Fibroblast of lung (primary cell): ENCODE data around the gene GADL1. TPM values are rescaled to one million over a fixed set of nuclear protein-coding genes. Genes with fewer than 3 reads are reported as not detected.

Source experiments
- DNase-seq, 2 donors: peaks; one replicate each; pipeline versions ENCODE4 v3.0.0 to v3.0.0-alpha.2; 2010; ENCODE audit warnings: low read depth in 2 of 2
- H2AFZ ChIP-seq: 2 replicates; pipeline ENCODE4 v1.5.1; 2012; ENCODE audit warnings: low read length, control low read depth, inconsistent platforms
- H3K27ac ChIP-seq: 2 replicates; pipeline ENCODE4 v1.5.1; 2011; ENCODE audit warnings: low read length, control low read depth; ENCODE audit not compliant: insufficient read depth
- H3K27me3 ChIP-seq: 2 replicates; pipeline ENCODE4 v1.5.1; 2011; ENCODE audit warnings: mild to moderate bottlenecking, low read length; ENCODE audit not compliant: control insufficient read depth, insufficient read depth
- H3K36me3 ChIP-seq: 2 replicates; pipeline ENCODE4 v1.5.1; 2011; ENCODE audit warnings: low read length; ENCODE audit not compliant: control insufficient read depth, insufficient read depth
- H3K4me1 ChIP-seq: 2 replicates; pipeline ENCODE4 v1.5.1; 2011; ENCODE audit warnings: low read length; ENCODE audit not compliant: control insufficient read depth, insufficient read depth; ENCODE audit errors: extremely low read depth
- H3K4me2 ChIP-seq: 2 replicates; pipeline ENCODE4 v1.5.1; 2011; ENCODE audit warnings: low read length, control low read depth; ENCODE audit not compliant: insufficient read depth; ENCODE audit errors: extremely low read depth
- H3K4me3 ChIP-seq, 4 experiments: fragments of 200-600 bp in 1 of 4; sonication (generic) in 1 of 4; replicated peaks in 1 of 4; 2 replicates each; pipeline ENCODE4 v1.5.1; 2011 to 2016; ENCODE audit warnings: low read length in 4 of 4, low read depth in 3 of 4, mild to moderate bottlenecking in 3 of 4, control low read depth in 2 of 4, inconsistent platforms in 1 of 4, mixed read lengths in 1 of 4; ENCODE audit not compliant: insufficient read depth in 1 of 4; ENCODE audit errors: control extremely low read depth in 1 of 4
- H3K79me2 ChIP-seq: 2 replicates; pipeline ENCODE4 v1.5.1; 2012; ENCODE audit warnings: mild to moderate bottlenecking, low read length, inconsistent platforms; ENCODE audit not compliant: control insufficient read depth, insufficient read depth
- H3K9ac ChIP-seq: 2 replicates; pipeline ENCODE4 v1.5.1; 2011; ENCODE audit warnings: mild to moderate bottlenecking, low read length, control low read depth; ENCODE audit not compliant: insufficient read depth
- H3K9me3 ChIP-seq: 2 replicates; pipeline ENCODE4 v1.5.1; 2012; ENCODE audit warnings: low read depth, low read length; ENCODE audit not compliant: control insufficient read depth, insufficient read depth
- H4K20me1 ChIP-seq: 2 replicates; pipeline ENCODE4 v1.5.1; 2011; ENCODE audit warnings: low read length; ENCODE audit not compliant: control insufficient read depth, insufficient read depth; ENCODE audit errors: extremely low read depth
- CTCF ChIP-seq, 2 donors: IDR thresholded peaks in 1 of 2; conservative IDR thresholded peaks in 1 of 2; 1 replicate in 1 of 2; 2 replicates in 1 of 2; pipeline ENCODE4 v1.5.1; 2011 to 2012; ENCODE audit warnings: low read length in 2 of 2, control low read depth in 1 of 2, inconsistent platforms in 1 of 2, low read depth in 1 of 2, mild to moderate bottlenecking in 1 of 2
- EZH2 ChIP-seq: IDR thresholded peaks from 2 replicates; pipeline ENCODE4 v1.5.1; 2012; ENCODE audit warnings: low read length, control low read depth, mild to moderate bottlenecking; ENCODE audit errors: missing control alignments
- polyA plus RNA-seq, 2 donors: library from polyadenylated mRNA; depleted of rRNA in 1 of 2; stranded (reverse) in 1 of 2; unstranded in 1 of 2; fragments of >200 nt; gene quantifications; 2 replicates each; pipeline ENCODE4 v1.2.1, GENCODE V29; 2011 to 2012; ENCODE audit warnings: missing spikeins in 1 of 2
- total RNA-seq: library from RNA; depleted of rRNA; stranded (reverse); fragments of >200 nt; gene quantifications from 2 replicates; pipeline ENCODE4 v1.2.1, GENCODE V29; 2014

GADL1 gene
- total and polyA plus RNA-seq, 2 donors (not counting 1 experiment from before 2014, with no cell fraction given) = 0.18 to 3.6 TPM

GRCh38 chr3:30779686-30780287 is 114.7 kb downstream of the GADL1 start:
- TF ChIP-seq EZH2 = no peak
- peak; percentile 40 to 58 for TF ChIP-seq CTCF (conservative IDR thresholded peaks at IDR 0.05 in 1 of 2, IDR thresholded peaks at IDR 0.05 in 1 of 2; ENCODE audit: low read depth in 1 of 2, low read length in 2 of 2)
- peak in 1 of 2 donors; percentile 47 for DNase-seq
- H4K20me1 ChIP-seq = no peaks in the 10 kb centered on the region
- no peak overlapping the region for H3K4me3 ChIP-seq
- H3K27ac ChIP-seq = no peak overlapping the region
- no peak overlapping the region for H3K4me2 ChIP-seq
- H3K27me3 ChIP-seq = no peaks in the 10 kb centered on the region
- H3K79me2 ChIP-seq = no peaks in the 10 kb centered on the region
- no peaks in the 10 kb centered on the region for H3K9me3 ChIP-seq
- no peak overlapping the region for H3K9ac ChIP-seq
- H2AFZ ChIP-seq = no peak overlapping the region
- no peaks in the 10 kb centered on the region for H3K36me3 ChIP-seq
- no peaks in the 10 kb centered on the region for H3K4me1 ChIP-seq

DNA sequence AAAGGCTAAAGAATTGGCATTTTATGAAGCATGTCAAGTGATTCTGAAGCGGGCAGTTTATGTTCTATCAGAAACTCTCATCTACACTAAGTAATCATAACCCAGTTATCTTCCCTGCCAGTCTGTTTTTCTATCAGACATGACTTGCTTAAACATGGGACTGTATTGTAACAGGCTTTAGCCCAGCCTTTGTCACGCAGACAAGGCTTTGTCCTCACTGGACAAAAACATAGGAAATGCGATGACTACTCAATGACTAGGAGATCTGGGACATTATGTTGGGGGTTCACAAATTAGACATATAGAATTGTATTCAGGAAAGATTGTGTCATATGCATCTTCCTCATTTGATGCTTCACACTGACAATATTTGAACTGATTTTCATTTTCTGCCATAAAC is 115.5 kb downstream of the GADL1 start:
- DNase-seq = no peak
- TF ChIP-seq CTCF (conservative IDR thresholded peaks at IDR 0.05 in 1 of 2, IDR thresholded peaks at IDR 0.05 in 1 of 2; ENCODE audit: low read depth in 1 of 2, low read length in 2 of 2) (no peak), EZH2 (no peak)
- H3K36me3 ChIP-seq = no peaks in the 10 kb centered on the region
- no peaks in the 10 kb centered on the region for H3K27me3 ChIP-seq
- H4K20me1 ChIP-seq = no peaks in the 10 kb centered on the region
- H3K4me1 ChIP-seq = no peaks in the 10 kb centered on the region
- H3K79me2 ChIP-seq = no peaks in the 10 kb centered on the region
- H2AFZ ChIP-seq = no peak overlapping the region
- H3K4me3 ChIP-seq = no peak overlapping the region
- H3K4me2 ChIP-seq = no peak overlapping the region
- no peaks in the 10 kb centered on the region for H3K9me3 ChIP-seq
- no peak overlapping the region for H3K9ac ChIP-seq
- H3K27ac ChIP-seq = no peak overlapping the region

DNA sequence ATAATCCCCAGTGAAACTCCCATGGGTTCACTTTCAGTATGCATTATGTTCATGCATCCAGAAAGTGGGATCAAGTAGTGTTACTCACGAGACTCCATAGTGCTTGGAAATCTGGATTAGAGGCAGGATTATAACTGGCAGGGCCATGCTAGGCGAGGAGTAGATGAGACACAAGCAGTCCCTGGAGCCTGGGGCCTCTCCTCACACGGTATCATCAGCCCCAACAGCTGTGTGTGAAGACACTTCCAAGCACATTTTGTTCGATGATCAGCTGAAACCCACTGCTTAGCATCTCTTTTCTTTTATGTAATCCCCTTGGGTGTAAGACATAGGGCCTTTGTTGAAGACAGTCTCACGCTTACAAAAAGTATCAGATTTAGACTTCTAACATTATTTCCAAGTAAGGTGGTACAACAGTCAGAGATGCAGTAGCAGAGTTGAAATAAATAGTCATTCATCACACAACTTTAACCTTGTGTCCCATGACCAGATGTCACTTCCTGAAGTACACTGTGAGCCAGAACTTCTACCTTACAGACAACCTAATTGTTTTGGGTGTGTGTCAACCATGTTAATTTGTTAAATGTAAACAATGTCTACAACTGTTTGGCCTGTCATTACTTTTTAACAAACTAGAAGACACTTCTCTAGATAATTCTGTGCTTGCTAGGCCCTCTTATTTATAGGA is 116.9 kb downstream of the GADL1 start:
- Histone ChIP-seq H3K79me2 (no peaks in the 10 kb centered on the region), H4K20me1 (no peaks in the 10 kb centered on the region), H3K27me3 (no peaks in the 10 kb centered on the region), H3K9ac (no peak overlapping the region), H3K36me3 (no peaks in the 10 kb centered on the region), H3K4me3 (no peak overlapping the region), H3K27ac (no peak overlapping the region), H3K9me3 (no peaks in the 10 kb centered on the region), H3K4me1 (no peaks in the 10 kb centered on the region), H2AFZ (no peak overlapping the region), H3K4me2 (no peak overlapping the region)
- no peak for DNase-seq
- TF ChIP-seq EZH2 (no peak), CTCF (conservative IDR thresholded peaks at IDR 0.05 in 1 of 2, IDR thresholded peaks at IDR 0.05 in 1 of 2; ENCODE audit: low read depth in 1 of 2, low read length in 2 of 2) (no peak)
